PC-3 (cell line): Measurements from ENCODE around the gene AFM. TPM values are rescaled to one million over a fixed set of nuclear protein-coding genes. Genes with fewer than 3 reads are reported as not detected.

ENCODE experiments used
- ATAC-seq: fragments of 200-7000 bp; cut with Tn5 transposase; 2 replicates; pipeline ENCODE4 v1.9.1; 2020; ENCODE audit warnings: mild to moderate bottlenecking, moderate library complexity
- BruUV-seq: library from RNA; stranded (reverse); fragments of 400-500 nt; replicated peaks from 2 replicates; lab custom pipeline; 2021; lab: Mats Ljungman, UMichigan
- CTCF ChIA-PET: fragments of 300-600 bp; sonication (Branson Sonifier 250); formaldehyde crosslinking; loops from one replicate; lab custom pipeline; 2022; ENCODE audit warnings: antibody characterized with exemption; lab: Charles Lee
- POLR2A ChIA-PET: fragments of 300-600 bp; sonication (Branson Sonifier 250); formaldehyde crosslinking; loops from one replicate; lab custom pipeline; 2022; ENCODE audit warnings: antibody characterized with exemption; ENCODE audit not compliant: unreplicated experiment; lab: Charles Lee
- DNase-seq: peaks from one replicate; pipeline ENCODE4 v3.0.0-alpha.2; 2015
- H2AFZ ChIP-seq: fragments of 300-600 bp; sonication (generic); 2 replicates; pipeline ENCODE4 v1.6.0; 2016; ENCODE audit warnings: antibody characterized with exemption, low read length
- H3F3A ChIP-seq: fragments of 300-600 bp; sonication (generic); one replicate; pipeline ENCODE4 v1.6.0; 2017; ENCODE audit warnings: antibody characterized with exemption, low read length, control low read depth, mild to moderate bottlenecking; ENCODE audit not compliant: unreplicated experiment
- H3K27ac ChIP-seq: fragments of 300-600 bp; sonication (generic); 2 replicates; pipeline ENCODE4 v1.5.1; 2016; ENCODE audit warnings: mild to moderate bottlenecking, low read length
- H3K27me3 ChIP-seq: fragments of 300-600 bp; sonication (generic); 2 replicates; pipeline ENCODE4 v1.6.1; 2016; ENCODE audit warnings: low read length, mixed read lengths
- H3K36me3 ChIP-seq: fragments of 300-600 bp; sonication (generic); 2 replicates; pipeline ENCODE4 v1.6.1; 2016; ENCODE audit warnings: low read depth, mixed run types, low read length, mixed read lengths
- H3K4me1 ChIP-seq: fragments of 300-600 bp; sonication (generic); 2 replicates; pipeline ENCODE4 v1.5.1; 2016; ENCODE audit warnings: low read length; ENCODE audit not compliant: insufficient read depth
- H3K4me2 ChIP-seq: fragments of 300-600 bp; sonication (generic); 2 replicates; pipeline ENCODE4 v1.6.0; 2016; ENCODE audit warnings: low read length
- H3K4me3 ChIP-seq: fragments of 300-600 bp; sonication (generic); 2 replicates; pipeline ENCODE4 v1.5.1; 2016; ENCODE audit warnings: mild to moderate bottlenecking, low read length, mixed read lengths
- H3K79me2 ChIP-seq: fragments of 300-600 bp; sonication (generic); 2 replicates; pipeline ENCODE4 v1.6.1; 2017; ENCODE audit warnings: low read length, mixed read lengths
- H3K9ac ChIP-seq: fragments of 300-600 bp; sonication (generic); 2 replicates; pipeline ENCODE4 v1.6.0; 2016; ENCODE audit warnings: mild to moderate bottlenecking, low read length
- H3K9me2 ChIP-seq: fragments of 300-600 bp; sonication (generic); replicated peaks from 2 replicates; pipeline ENCODE4 v1.6.1; 2016; ENCODE audit warnings: mixed run types, low read length, mixed read lengths
- H3K9me3 ChIP-seq: fragments of 300-600 bp; sonication (generic); 2 replicates; pipeline ENCODE4 v1.6.1; 2016; ENCODE audit warnings: low read length, mixed read lengths
- H4K20me1 ChIP-seq: fragments of 300-600 bp; sonication (generic); 2 replicates; pipeline ENCODE4 v1.6.1; 2016; ENCODE audit warnings: low read length, mixed read lengths
- EZH2 ChIP-seq: fragments of 300-600 bp; sonication (generic); IDR thresholded peaks from one replicate; pipeline ENCODE4 v1.6.1; 2017; ENCODE audit warnings: antibody characterized with exemption, mild to moderate bottlenecking, low read length; ENCODE audit not compliant: unreplicated experiment
- EZH2phosphoT487 ChIP-seq: fragments of 300-600 bp; sonication (generic); IDR thresholded peaks from 2 replicates; pipeline ENCODE4 v1.6.1; 2018; ENCODE audit warnings: mild to moderate bottlenecking, antibody characterized with exemption, low read length, borderline replicate concordance
- intact Hi-C: fragments of 100-400 bp; cut with micrococcal nuclease; formaldehyde crosslinking; loops from 2 replicates; pipeline ENCODE4 v1.9.0; 2023
- total RNA-seq: library from RNA; depleted of rRNA; stranded (reverse); fragments of >200 nt; gene quantifications from 2 replicates; pipeline ENCODE4 v1.2.3, GENCODE V29; 2014
- TF ChIP-seq, protein P1 (sequence below): fragments of 300-600 bp; sonication (generic); conservative IDR thresholded peaks from 2 replicates; pipeline ENCODE4 v1.5.1; 2017; ENCODE audit warnings: antibody characterized with exemption, low read depth, mild to moderate bottlenecking, low read length

AFM gene
- total RNA-seq, 1 experiment from 2014 or later, result not detected

DNA sequence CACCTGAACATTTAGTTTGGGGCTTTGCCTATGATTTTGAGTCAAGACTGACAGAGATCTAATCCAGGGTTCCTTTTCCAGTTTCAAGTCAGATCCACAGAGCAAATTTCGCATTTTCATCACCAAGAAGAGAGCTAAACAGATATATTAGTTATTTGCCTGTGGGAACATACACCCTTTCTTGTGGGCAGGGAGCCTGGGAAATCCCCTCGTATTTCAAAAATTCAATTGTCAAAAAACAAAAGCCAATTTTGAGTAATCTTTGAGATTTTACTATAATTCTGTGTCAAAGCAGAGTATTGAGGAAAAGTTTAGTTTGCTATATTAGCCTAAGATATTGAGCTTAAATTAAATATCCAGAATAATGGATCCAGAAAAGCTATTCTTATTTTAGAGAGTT lies 56.6 kb downstream of the AFM start:
- H3K27me3 ChIP-seq, result no peaks in the 10 kb centered on the region
- peaks cover 7% of the 10 kb centered on the region for H3F3A ChIP-seq
- H3K9me2 ChIP-seq, result no peaks in the 10 kb centered on the region
- no TSS peak for BruUV-seq
- ATAC-seq, result no peak
- H3K9me3 ChIP-seq, result no peaks in the 10 kb centered on the region
- no peak overlapping the region for H3K27ac ChIP-seq
- DNase-seq, result no peak
- H2AFZ ChIP-seq, result no peak overlapping the region
- H4K20me1 ChIP-seq, result no peaks in the 10 kb centered on the region
- no peak overlapping the region for H3K4me2 ChIP-seq
- CTCF ChIA-PET, result no interaction called here
- no peaks in the 10 kb centered on the region for H3K36me3 ChIP-seq
- POLR2A ChIA-PET, result interaction anchor here (0.7 kb wide), 1 partner anchor 45 kb away, joined by 3 read pairs; no protein-coding TSS in a partner anchor
- TF ChIP-seq EZH2 (no peak), EZH2phosphoT487 (no peak)
- TF ChIP-seq, protein P1, sequence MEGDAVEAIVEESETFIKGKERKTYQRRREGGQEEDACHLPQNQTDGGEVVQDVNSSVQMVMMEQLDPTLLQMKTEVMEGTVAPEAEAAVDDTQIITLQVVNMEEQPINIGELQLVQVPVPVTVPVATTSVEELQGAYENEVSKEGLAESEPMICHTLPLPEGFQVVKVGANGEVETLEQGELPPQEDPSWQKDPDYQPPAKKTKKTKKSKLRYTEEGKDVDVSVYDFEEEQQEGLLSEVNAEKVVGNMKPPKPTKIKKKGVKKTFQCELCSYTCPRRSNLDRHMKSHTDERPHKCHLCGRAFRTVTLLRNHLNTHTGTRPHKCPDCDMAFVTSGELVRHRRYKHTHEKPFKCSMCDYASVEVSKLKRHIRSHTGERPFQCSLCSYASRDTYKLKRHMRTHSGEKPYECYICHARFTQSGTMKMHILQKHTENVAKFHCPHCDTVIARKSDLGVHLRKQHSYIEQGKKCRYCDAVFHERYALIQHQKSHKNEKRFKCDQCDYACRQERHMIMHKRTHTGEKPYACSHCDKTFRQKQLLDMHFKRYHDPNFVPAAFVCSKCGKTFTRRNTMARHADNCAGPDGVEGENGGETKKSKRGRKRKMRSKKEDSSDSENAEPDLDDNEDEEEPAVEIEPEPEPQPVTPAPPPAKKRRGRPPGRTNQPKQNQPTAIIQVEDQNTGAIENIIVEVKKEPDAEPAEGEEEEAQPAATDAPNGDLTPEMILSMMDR, result no peak
- intact Hi-C loops, result no loop called here
- H3K79me2 ChIP-seq, result no peaks in the 10 kb centered on the region
- peaks cover 31% of the 10 kb centered on the region for H3K4me1 ChIP-seq
- H3K4me3 ChIP-seq, result no peak overlapping the region
- H3K9ac ChIP-seq, result no peak overlapping the region

DNA sequence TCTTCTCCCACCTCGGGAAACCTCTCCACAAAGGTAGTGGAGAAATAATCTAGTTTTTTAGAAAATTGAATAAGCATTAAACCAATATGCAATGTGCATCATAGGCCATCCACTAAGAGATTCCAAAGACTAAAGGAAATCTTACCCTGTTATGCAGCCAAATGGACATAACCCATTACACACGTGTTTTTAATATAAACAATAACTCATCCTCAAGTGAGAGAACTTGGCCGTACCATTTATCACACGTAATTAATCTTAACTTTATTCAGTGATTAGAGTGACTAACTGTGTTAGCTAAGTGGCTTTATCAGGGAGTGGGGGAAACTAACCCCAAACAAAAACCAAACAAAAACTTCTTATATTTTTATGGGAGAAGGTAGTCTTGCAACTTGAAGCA lies 57.8 kb downstream of the AFM start:
- no peak overlapping the region for H3K9ac ChIP-seq
- H3K4me2 ChIP-seq, result no peak overlapping the region
- no peaks in the 10 kb centered on the region for H3K9me2 ChIP-seq
- no peak overlapping the region for H2AFZ ChIP-seq
- ATAC-seq (no peak), DNase-seq (no peak)
- H3K4me1 ChIP-seq, result peaks cover 23% of the 10 kb centered on the region
- no peak overlapping the region for H3K27ac ChIP-seq
- CTCF ChIA-PET, result no interaction called here
- H3K36me3 ChIP-seq, result no peaks in the 10 kb centered on the region
- no peak overlapping the region for H3K4me3 ChIP-seq
- H3K27me3 ChIP-seq, result no peaks in the 10 kb centered on the region
- intact Hi-C loops, result no loop called here
- POLR2A ChIA-PET, result no interaction called here
- TF ChIP-seq EZH2 (no peak), EZH2phosphoT487 (no peak)
- TF ChIP-seq, protein P1, result no peak
- H3F3A ChIP-seq, result peaks cover 7% of the 10 kb centered on the region
- H4K20me1 ChIP-seq, result no peaks in the 10 kb centered on the region
- H3K79me2 ChIP-seq, result no peaks in the 10 kb centered on the region
- BruUV-seq, result no TSS peak
- H3K9me3 ChIP-seq, result no peaks in the 10 kb centered on the region

GRCh38 chr4:73540826-73541225 lies 59.3 kb downstream of the AFM start:
- no peaks in the 10 kb centered on the region for H3K9me3 ChIP-seq
- intact Hi-C loops, result no loop called here
- no peaks in the 10 kb centered on the region for H3K79me2 ChIP-seq
- no peak overlapping the region for H3K4me3 ChIP-seq
- H4K20me1 ChIP-seq, result no peaks in the 10 kb centered on the region
- TF ChIP-seq, protein P1, result no peak
- TF ChIP-seq EZH2phosphoT487, result no peak
- no peak for TF ChIP-seq EZH2
- no peak overlapping the region for H3K27ac ChIP-seq
- POLR2A ChIA-PET, result no interaction called here
- CTCF ChIA-PET, result no interaction called here
- no peak overlapping the region for H3K4me2 ChIP-seq
- H3K9me2 ChIP-seq, result no peaks in the 10 kb centered on the region
- H3K27me3 ChIP-seq, result no peaks in the 10 kb centered on the region
- peaks cover 14% of the 10 kb centered on the region for H3K4me1 ChIP-seq
- no peaks in the 10 kb centered on the region for H3K36me3 ChIP-seq
- H3F3A ChIP-seq, result no peaks in the 10 kb centered on the region
- DNase-seq (no peak), ATAC-seq (no peak)
- BruUV-seq, result no TSS peak
- no peak overlapping the region for H3K9ac ChIP-seq
- H2AFZ ChIP-seq, result no peak overlapping the region
